ENCODE data around the gene LENG9.
A peak's percentile ranks its signal among the peaks of the same experiment; 100 is the strongest.

Gene LENG9

GRCh38 chr19:54436031-54436523 lies 27.5 kb downstream of the LENG9 start:
- DNase-seq: no peak

- DNase-seq: no peak
Observed at GRCh38 chr19:54435551-54436016, 28.0 kb downstream of the LENG9 start.

GRCh38 chr19:54434873-54435214 lies 28.7 kb downstream of the LENG9 start:
- DNase-seq: no peak

- DNase-seq: no peak
Observed at GRCh38 chr19:54434112-54434872, 29.3 kb downstream of the LENG9 start.

- DNase-seq: no peak
Observed at GRCh38 chr19:54433697-54434096, 29.9 kb downstream of the LENG9 start.

GRCh38 chr19:54432144-54432738 lies 31.3 kb downstream of the LENG9 start:
- no peak for DNase-seq

GRCh38 chr19:54431255-54431838 lies 32.2 kb downstream of the LENG9 start:
- DNase-seq: no peak

GRCh38 chr19:54430306-54431254 lies 33.0 kb downstream of the LENG9 start:
- peak; percentile 37 for DNase-seq

- DNase-seq: no peak
Observed at GRCh38 chr19:54429545-54430227, 33.9 kb downstream of the LENG9 start.

- no peak for DNase-seq
Observed at GRCh38 chr19:54429176-54429495, 34.4 kb downstream of the LENG9 start.

- no peak for DNase-seq
Observed at GRCh38 chr19:54428323-54429175, 35.0 kb downstream of the LENG9 start.

- DNase-seq: no peak
Observed at GRCh38 chr19:54427586-54427985, 36.0 kb downstream of the LENG9 start.

GRCh38 chr19:54426291-54426931 lies 37.2 kb downstream of the LENG9 start:
- no peak for DNase-seq

GRCh38 chr19:54425382-54425723 lies 38.2 kb downstream of the LENG9 start:
- no peak for DNase-seq

- no peak for DNase-seq
Observed at GRCh38 chr19:54424660-54425381, 38.8 kb downstream of the LENG9 start.

GRCh38 chr19:54424201-54424600 lies 39.4 kb downstream of the LENG9 start:
- no peak for DNase-seq

GRCh38 chr19:54422136-54422535 lies 41.4 kb downstream of the LENG9 start:
- no peak for DNase-seq

- DNase-seq: no peak
Observed at GRCh38 chr19:54421521-54421920, 42.1 kb downstream of the LENG9 start.

GRCh38 chr19:54421169-54421516 lies 42.4 kb downstream of the LENG9 start:
- DNase-seq: no peak

GRCh38 chr19:54420383-54421168 lies 43.0 kb downstream of the LENG9 start:
- no peak for DNase-seq

Data from effector CD8-positive, alpha-beta T cell (primary cell).